Hematopoietic multipotent progenitor cell treated with erythropoietin and hydrocortisone succinate and interleukin-3 and kit ligand, for 8 days (in vitro differentiated cells): ENCODE results near the gene SLAMF9.

Experiments used
- DNase-seq: peaks from one replicate; pipeline ENCODE4 v3.0.0-alpha.2; 2015

SLAMF9 gene

GRCh38 chr1:159932296-159933285 is 21.4 kb downstream of the SLAMF9 start:
- DNase-seq = no peak

DNA sequence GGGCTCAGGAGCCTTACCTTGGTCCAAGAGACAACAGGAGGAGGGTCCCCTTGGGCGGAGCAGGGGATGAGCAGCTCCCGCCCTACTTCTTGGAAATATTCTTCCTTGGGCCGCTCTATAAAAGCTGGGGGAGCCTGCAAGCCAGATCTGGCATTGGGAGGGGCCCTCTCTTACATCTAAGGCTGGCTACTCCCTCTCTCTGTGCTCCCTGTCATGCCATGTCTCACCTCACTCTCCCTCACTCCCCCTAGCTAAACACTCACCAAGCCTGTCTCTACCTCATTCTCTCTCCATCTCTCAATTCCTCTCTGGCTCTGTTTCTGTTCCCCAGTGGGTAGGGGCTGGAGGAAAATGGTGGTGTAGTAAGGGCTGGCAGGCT is 22.3 kb downstream of the SLAMF9 start:
- no peak for DNase-seq

- no peak for DNase-seq
These were observed 22.8 kb downstream of the SLAMF9 start for GRCh38 chr1:159931101-159931794.

GRCh38 chr1:159930634-159931033 is 23.4 kb downstream of the SLAMF9 start:
- DNase-seq = no peak

DNA sequence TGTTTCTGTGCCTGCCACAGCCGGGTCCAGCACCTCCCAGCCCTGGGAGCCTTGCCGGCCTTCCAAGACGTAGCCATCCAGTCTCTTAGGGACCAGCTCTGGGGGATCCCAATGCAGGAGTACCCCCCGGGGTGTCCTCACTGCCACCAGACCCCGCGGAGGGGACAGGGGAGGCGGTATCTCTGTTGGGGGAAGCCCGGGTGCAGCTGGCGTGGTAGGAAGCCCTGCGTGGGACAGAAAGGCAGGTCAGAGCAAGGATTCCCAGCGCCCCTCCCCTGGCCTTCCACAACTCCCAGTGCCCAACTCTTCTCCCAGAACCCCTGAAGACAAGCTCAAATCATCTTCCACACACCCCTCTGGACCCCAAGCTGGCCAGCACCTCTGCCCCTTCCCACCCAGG is 23.8 kb downstream of the SLAMF9 start:
- DNase-seq = no peak

DNA sequence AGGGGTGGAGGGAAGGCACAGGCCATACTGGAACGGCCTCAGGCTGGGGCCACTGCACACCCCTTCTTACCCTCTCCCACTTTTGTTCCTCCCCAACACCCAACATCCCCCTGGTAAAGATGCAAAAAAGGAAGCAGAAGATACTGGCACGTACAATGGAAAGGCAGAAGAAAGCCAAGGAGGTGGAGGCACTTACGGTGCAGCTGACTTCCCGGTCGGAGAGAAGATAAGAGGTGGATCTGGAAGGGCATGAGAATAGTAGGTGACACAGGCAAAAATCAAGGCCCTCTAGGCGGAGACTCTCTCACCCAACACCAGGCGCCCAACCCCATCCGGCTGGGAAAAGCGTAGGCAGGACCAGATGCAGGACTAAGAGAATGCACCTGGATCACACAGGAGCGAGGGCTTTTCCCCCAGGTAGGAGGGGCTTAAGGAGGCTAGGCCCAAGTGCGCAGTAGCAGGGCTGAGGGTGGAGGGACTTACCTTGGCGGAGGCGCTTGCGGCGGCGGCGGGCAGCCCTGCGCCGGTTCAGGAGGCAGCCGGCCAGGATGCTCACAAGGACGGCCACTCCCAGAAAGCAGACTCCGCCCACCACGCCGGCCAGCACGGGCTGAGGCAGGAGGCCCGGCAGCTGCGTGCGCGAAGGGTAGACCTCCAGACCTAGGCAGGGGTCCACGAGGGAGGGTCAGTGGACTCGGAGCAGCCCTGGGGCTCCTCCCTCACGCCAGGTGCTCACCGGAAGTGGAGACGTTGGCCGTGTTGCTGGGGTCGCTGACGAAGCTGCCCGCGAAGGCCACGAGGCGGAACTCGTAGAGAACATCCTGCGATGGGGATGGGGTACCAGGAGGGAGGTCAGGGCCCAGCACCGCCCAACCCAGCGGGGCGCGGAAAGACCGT is 24.6 kb downstream of the SLAMF9 start:
- DNase-seq = no peak

DNA sequence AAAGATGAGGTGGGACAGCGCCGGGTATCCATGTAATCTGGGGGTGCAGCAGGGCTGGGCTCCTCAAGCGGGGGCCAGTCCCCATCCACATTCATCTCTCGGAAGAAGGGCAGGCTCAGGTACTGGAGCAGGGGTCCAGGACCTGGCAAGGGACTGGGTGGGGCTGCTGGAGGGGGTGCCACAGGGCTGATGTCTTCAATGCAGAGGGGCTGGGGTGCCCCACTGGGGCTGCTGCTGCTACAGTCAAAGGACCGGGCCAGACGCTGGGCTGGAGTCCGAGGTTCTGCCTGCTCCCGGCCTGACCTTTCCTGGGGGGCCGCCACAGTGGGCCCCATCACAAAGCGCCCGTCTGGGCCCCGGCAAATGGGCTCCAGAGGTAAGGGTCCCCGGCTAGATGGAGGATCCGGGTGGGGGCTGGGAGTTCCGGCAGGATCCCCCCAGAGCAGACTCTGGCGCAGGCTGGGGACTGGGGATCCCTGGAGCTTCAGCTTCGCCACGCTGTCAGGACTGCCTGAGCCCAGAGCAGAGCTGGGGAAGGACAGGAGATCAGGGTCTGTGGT is 25.5 kb downstream of the SLAMF9 start:
- no peak for DNase-seq

DNA sequence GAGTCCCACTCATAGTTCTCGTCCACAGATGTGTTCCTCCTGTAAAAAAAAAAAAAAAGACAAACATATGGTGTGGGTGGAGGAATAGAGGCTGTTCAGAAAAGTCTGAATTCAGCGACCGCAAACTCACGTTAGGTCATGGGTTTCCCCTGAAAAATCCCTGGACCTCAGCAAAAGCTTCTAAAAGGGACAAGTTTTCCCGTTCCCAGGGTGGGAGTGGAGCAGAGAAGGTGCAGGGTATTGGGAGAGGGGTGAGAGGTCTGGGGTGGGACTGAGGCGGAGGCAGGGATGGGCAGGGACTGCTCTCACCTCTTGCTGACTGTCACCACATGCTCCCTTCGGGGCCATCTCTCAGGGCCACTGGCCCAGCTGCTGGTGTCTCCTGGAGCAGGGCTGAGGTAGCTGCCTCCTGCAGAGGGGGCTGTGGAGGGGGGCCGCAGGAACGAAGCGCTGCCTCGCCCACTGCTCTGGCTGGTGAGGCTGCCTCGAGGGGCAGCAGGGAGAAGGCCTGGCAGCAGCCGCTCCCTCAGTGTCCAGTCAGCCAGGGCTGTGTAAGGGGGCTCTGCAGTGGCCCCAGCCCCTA is 26.1 kb downstream of the SLAMF9 start:
- DNase-seq = no peak

GRCh38 chr1:159927211-159927848 is 26.7 kb downstream of the SLAMF9 start:
- no peak for DNase-seq

DNA sequence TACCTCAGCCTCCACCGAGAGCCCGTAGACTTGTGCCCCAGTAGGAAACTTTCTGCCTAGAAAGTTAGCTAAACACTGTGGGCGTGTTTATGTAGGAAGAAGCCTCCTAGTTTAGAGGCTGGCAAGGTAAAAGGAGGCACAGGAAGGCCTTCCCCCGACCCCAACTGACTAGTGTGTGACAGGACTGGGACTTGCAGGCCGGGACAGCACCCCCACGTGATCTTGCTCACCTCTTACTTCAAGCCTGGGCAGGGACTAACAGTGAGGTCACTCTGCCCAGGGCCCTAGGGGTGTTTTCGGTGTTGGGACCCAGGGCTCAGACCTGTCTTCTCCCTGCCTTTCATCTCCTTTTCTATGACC is 28.3 kb downstream of the SLAMF9 start:
- no peak for DNase-seq

DNA sequence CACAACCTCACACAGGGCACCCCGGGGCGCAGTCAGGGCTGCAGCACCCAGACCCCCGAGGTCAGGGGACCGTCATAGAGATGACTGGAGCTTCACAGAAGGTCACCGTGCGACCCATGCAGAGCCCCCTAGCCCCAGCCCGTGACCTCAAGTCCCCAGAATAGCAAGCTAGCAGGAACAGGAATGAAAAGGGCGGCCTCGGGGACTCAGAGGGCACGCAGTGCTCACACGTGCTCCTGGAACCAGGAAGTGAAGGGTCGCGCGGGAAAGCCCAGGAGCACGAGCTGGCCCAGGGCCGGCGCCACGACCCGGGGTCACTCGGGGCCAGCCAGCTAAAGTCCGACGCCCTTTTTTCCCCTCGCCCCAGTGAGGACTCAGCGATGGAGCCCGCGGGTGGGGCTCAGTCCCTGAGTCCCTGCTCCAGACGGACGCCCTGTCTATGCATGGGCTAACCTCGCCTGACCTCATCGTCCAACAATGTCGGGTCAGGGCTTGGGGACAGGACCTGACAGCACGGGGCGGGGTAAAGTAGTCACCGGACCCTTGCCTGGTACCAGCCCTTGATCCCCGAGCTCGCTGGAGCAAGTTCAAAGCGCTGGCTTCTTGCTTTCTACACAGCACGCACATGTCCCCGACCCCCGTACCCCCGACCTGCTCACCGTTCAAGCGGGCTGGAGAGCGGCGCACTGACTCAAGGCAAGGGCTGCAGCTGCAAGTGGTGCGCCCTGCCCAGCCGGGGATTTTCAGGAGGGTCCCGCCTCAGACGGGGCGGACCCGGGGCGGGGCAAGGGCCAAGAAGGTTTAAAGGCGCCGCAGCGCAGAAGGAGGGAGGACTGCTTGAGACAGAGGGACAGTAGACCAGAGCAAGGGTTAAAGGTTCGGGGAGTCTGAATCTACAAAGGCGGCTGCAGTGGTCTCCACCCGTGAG is 29.0 kb downstream of the SLAMF9 start, which contains the start of gene TAGLN2:
TAGLN2 (minus strand) TSS at position 717 of the 928 bp plus-strand sequence. CDS start 4,998 bp downstream, outside the sequence.
- DNase-seq = peak; percentile 94

GRCh38 chr1:159924025-159924790 is 29.8 kb downstream of the SLAMF9 start:
- peak; percentile 71 for DNase-seq

DNA sequence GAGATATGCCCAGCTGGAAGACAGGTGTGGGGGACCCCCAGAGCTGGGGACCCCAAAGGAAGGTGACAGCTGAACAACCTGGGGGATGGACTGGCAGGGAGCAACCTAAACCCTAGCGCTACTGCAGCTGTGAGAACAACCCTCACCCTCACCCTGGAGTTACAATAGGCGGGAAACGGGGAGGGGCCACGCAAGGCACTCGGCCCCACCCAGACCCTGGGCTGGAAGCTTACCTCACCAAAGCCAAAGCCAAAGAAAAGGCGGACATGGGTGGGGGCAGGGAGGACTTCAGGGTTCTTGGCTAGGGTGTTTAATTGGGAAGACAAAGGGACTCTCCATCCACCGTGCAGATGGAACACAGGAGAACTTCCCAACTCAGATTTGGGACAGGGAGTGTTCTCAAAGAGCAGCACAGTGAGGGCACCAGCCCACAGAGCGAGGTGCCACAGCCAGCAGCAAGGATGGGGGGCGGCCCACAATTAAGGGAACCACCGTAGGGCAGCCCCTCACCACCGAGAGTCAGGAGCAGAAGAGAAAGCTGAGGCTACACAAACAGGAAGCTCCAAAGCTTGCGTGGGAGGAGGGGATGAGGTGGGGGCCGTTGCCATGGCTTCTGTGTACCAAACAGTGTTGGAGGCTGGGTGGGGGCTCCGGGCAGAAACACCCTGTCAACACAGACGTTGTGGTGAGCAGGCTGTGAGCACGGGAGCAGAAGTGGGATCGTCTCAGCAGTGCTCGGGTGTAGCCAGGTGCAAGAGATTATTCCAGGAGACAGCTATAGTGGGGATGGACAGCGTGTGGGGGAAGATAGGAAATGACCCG is 30.6 kb downstream of the SLAMF9 start:
- DNase-seq = peak; percentile 85

GRCh38 chr1:159922511-159923202 is 31.4 kb downstream of the SLAMF9 start:
- no peak for DNase-seq

DNA sequence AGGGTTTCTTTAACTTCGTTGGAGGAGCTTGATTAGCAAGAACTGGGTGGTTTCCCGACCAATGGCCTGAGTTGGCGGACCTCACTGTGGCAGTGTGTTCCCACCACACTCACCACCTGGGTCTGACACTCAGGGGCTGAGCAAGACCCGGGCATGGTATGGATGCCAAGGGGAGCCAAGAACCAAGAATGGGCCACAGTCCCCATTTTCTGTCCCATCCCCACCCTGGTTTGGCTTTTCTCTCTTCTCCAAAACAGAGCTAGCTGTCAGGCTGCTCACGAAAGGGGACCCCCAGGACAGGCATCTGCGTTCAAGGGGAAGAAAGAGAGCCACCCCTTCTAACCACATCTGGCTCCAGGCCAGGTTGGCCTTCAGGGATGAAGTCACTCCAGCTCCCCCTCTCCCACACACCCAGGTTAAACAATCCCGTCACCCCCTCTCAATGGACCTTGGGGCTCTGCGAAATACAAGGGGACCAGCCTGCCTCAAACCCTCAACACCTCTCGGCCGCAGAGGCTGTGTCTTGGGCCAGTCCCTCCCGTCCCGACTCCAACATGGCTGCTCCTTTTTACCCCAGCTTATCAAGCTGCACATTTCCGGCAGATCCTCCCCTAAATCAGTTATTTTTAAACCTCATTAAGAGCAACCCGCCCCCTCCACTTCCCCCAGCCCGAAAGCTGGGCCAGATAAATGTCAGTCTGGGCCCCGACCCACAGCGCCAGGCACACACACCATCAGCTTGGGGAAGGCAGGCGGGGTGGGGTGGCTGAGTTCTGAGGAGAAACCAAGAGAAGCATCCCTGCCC is 32.1 kb downstream of the SLAMF9 start:
- DNase-seq = peak; percentile 89

GRCh38 chr1:159921251-159921650 is 32.8 kb downstream of the SLAMF9 start:
- no peak for DNase-seq

- no peak for DNase-seq
These were observed 33.4 kb downstream of the SLAMF9 start for GRCh38 chr1:159920651-159921050.
